ENCODE data around the gene RPRD2.

DNA sequence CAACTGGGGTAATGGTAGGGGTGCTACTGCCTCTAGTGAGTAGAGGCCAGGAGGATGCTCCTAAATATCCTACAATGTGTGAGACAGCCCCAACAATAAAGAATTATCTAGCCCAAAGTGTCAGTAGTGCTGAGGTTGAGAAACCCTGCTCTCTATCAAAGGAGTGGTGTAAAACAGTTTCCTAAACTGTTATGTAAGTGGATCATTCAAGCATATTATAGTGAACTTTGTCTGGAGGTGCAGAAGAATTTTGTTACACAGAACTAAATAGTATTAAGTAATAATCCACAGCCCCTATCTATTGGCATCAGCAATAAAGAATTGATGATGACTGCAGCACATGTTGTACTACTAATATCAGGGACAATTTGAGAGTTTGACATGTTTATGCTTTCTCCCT is 103.0 kb downstream of the RPRD2 start:
- TF ChIP-seq YY1 (IDR thresholded peaks at IDR 0.05; ENCODE audit: insufficient read depth, insufficient read length), result no peak
- no peak for TF ChIP-seq ZNF274 (IDR thresholded peaks at IDR 0.05; ENCODE audit: low read depth, low read length)
